Measurements from ENCODE around the gene GLP2R. TPM values are rescaled to one million over a fixed set of nuclear protein-coding genes. Genes with fewer than 3 reads are reported as not detected.

GLP2R gene
- total RNA-seq, 4 donors from 2014 or later = 1.1 TPM; not detected in 3

- no peak for DNase-seq
- Histone ChIP-seq H3K9me3 (no peaks in the 10 kb centered on the region), H3K27ac (peak overlapping the region in 1 of 4 donors; percentile 29), H3K27me3 (no peaks in the 10 kb centered on the region), H3K36me3 (no peaks in the 10 kb centered on the region), H3K4me3 (no peak overlapping the region), H3K4me1 (no peaks in the 10 kb centered on the region)
- intact Hi-C loops (cut with DNase I; ENCODE audit: low total_unique reads) = no loop called here
- peak in 1 of 2 donors; percentile 27 for ATAC-seq
- TF ChIP-seq, protein P1, sequence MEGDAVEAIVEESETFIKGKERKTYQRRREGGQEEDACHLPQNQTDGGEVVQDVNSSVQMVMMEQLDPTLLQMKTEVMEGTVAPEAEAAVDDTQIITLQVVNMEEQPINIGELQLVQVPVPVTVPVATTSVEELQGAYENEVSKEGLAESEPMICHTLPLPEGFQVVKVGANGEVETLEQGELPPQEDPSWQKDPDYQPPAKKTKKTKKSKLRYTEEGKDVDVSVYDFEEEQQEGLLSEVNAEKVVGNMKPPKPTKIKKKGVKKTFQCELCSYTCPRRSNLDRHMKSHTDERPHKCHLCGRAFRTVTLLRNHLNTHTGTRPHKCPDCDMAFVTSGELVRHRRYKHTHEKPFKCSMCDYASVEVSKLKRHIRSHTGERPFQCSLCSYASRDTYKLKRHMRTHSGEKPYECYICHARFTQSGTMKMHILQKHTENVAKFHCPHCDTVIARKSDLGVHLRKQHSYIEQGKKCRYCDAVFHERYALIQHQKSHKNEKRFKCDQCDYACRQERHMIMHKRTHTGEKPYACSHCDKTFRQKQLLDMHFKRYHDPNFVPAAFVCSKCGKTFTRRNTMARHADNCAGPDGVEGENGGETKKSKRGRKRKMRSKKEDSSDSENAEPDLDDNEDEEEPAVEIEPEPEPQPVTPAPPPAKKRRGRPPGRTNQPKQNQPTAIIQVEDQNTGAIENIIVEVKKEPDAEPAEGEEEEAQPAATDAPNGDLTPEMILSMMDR (IDR thresholded peaks at IDR 0.05 in 4 of 5, conservative IDR thresholded peaks at IDR 0.05 in 1 of 5) = no peak
- TF ChIP-seq POLR2A (IDR thresholded peaks at IDR 0.05) = no peak
- in situ Hi-C loops (cut with MboI; ENCODE audit: low sequenced_read_pairs in 4 of 4) = loop anchor here in 3 of 4 donors (25.0 kb wide), 3 partner anchors 88 to 712 kb away; partner anchors contain the start of gene GSG1L2 (in 1 of the 3)
Observed at GRCh38 chr17:9900784-9901183, 75.1 kb downstream of the GLP2R start.

DNA sequence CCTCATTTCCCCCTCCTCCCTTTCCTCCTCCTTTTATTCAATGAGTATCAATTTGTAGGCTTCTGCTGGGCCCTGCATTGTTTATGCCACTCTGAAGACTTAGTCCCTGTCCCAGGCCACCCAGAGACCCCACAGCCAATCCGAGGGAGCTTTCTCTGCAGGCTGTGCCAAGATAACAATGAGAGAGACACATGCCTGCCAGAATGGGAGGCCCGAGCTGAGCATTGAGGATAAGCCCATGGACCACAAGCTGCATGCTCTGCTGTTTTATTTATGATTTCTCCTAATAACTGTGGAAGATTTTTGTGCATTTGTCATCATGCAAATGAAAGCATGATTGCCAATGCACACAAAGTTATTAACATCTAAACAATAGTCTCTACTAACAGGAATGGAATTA is 76.4 kb downstream of the GLP2R start:
- DNase-seq (no peak), ATAC-seq (no peak)
- in situ Hi-C loops (cut with MboI; ENCODE audit: low sequenced_read_pairs in 4 of 4) (loop anchor here in 3 of 4 donors (25.0 kb wide), 3 partner anchors 90 to 710 kb away; partner anchors contain the start of gene GSG1L2 (in 1 of the 3)), intact Hi-C loops (cut with DNase I; ENCODE audit: low total_unique reads) (no loop called here)
- Histone ChIP-seq H3K4me1 (no peaks in the 10 kb centered on the region), H3K9me3 (no peaks in the 10 kb centered on the region), H3K27ac (no peak overlapping the region), H3K27me3 (no peaks in the 10 kb centered on the region), H3K4me3 (no peak overlapping the region), H3K36me3 (no peaks in the 10 kb centered on the region)
- TF ChIP-seq POLR2A (IDR thresholded peaks at IDR 0.05) = no peak
- TF ChIP-seq, protein P1 (IDR thresholded peaks at IDR 0.05 in 4 of 5, conservative IDR thresholded peaks at IDR 0.05 in 1 of 5) = no peak

DNA sequence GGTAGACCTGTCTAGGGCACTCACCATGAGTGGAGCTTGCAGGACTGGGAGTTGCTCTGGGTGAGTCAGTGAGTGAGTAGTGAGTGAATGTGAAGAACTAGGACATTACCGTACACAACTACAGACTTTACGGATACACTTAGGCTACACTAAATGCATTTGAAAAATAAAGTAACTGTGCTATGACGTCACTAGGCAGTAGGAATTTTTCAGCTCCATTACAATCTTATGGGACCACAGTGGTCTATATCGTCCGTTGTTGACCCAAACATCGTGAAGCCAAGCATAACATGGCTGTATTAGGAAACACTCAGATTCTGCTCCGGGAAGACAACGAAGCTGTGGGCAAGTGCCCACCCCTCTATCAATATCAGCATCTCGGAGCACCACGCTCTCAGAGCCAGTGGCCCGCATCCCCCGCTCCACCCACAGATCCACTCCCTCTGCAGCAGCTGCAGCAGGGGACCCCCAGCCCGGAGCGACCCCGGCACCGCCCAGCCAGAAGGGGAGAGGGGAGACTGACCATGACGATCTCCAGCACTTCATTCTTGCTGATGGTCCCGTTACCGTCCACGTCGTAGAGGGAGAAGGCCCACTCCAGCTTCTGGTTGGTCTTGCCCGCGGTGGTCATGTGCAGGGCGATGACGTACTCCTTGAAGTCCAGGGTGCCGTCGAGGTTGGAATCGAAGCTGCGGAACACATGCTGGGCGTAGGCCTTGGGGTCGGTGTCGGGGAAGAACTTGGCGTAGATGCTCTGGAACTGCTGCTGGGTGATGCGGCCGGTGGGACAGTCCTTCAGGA is 78.8 kb downstream of the GLP2R start:
- no peak for TF ChIP-seq POLR2A (IDR thresholded peaks at IDR 0.05)
- TF ChIP-seq, protein P1 (IDR thresholded peaks at IDR 0.05 in 4 of 5, conservative IDR thresholded peaks at IDR 0.05 in 1 of 5) = no peak
- Histone ChIP-seq H3K4me1 (no peaks in the 10 kb centered on the region), H3K27ac (no peak overlapping the region)

DNA sequence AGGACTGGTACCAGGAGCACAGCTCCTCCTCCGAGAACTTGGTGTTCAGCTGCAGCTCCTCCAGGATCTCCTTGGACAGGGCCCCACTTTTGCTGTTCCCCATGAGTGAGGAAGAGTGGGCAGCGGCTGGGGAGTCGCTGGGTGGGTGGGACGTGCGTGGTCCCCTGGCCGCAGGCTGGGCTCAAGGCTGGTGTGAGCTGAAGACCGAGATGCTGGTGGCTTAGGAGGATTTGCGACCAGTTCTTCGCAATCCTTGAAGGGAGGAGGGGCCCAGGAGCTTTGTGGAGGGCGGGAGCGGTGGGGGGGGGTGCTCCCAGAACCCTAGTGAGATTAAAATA is 79.3 kb downstream of the GLP2R start, which contains the start of gene RCVRN:
Gene RCVRN, minus strand, starts transcription at position 194 of the 338 bp plus-strand sequence. Its CDS starts 91 bp downstream, at position 103.
- H3K4me1 ChIP-seq = no peaks in the 10 kb centered on the region
- intact Hi-C loops (cut with DNase I; ENCODE audit: low total_unique reads) = no loop called here
- H3K9me3 ChIP-seq = no peaks in the 10 kb centered on the region
- H3K27me3 ChIP-seq = peaks cover 0 to 7% (median 0%) of the 10 kb centered on the region in 3 donors
- H3K27ac ChIP-seq = no peak within 1 kb of the TSS
- ATAC-seq = no peak
- H3K4me3 ChIP-seq = no peak within 1 kb of the TSS
- no peaks in the 10 kb centered on the region for H3K36me3 ChIP-seq
- TF ChIP-seq POLR2A (IDR thresholded peaks at IDR 0.05) = no peak
- TF ChIP-seq, protein P1 (IDR thresholded peaks at IDR 0.05 in 4 of 5, conservative IDR thresholded peaks at IDR 0.05 in 1 of 5) = no peak
- no peak for DNase-seq
- in situ Hi-C loops (cut with MboI; ENCODE audit: low sequenced_read_pairs in 4 of 4) = loop anchor here in 3 of 4 donors (25.0 kb wide), 3 partner anchors 93 to 707 kb away; partner anchors contain the start of gene GSG1L2 (in 1 of the 3)

More for the DNA sequence above, 78.8 kb downstream of the GLP2R start:
- in situ Hi-C loops (cut with MboI; ENCODE audit: low sequenced_read_pairs in 4 of 4) = loop anchor here in 3 of 4 donors (25.0 kb wide), 3 partner anchors 92 to 708 kb away; partner anchors contain the start of gene GSG1L2 (in 1 of the 3)
- Histone ChIP-seq H3K4me3 (no peak overlapping the region), H3K36me3 (no peaks in the 10 kb centered on the region), H3K27me3 (peaks cover 0 to 6% (median 0%) of the 10 kb centered on the region in 3 donors), H3K9me3 (no peaks in the 10 kb centered on the region)
- intact Hi-C loops (cut with DNase I; ENCODE audit: low total_unique reads) = no loop called here
- DNase-seq = no peak
- no peak for ATAC-seq

Measured in gastrocnemius medialis (tissue), 4 donors.